GM21367 (cell line): ENCODE data around the gene FGGY.

Experiments
- ATAC-seq: cut with Tn5 transposase; IDR thresholded peaks from one replicate; pipeline ENCODE4 v1.9.1; 2021; ENCODE audit not compliant: unreplicated experiment

FGGY gene

GRCh38 chr1:59378621-59379370 lies 81.9 kb downstream of the FGGY start:
- no peak for ATAC-seq

GRCh38 chr1:59379371-59379728 lies 82.5 kb downstream of the FGGY start:
- ATAC-seq, result no peak

- no peak for ATAC-seq
Observed at GRCh38 chr1:59383963-59384362, 87.1 kb downstream of the FGGY start.

- no peak for ATAC-seq
Observed at GRCh38 chr1:59384443-59384842, 87.5 kb downstream of the FGGY start.

- no peak for ATAC-seq
Observed at GRCh38 chr1:59388191-59388590, 91.3 kb downstream of the FGGY start.

- no peak for ATAC-seq
Observed at GRCh38 chr1:59389847-59390246, 93.0 kb downstream of the FGGY start.

GRCh38 chr1:59390307-59390706 lies 93.4 kb downstream of the FGGY start:
- no peak for ATAC-seq

- no peak for ATAC-seq
Observed at GRCh38 chr1:59391212-59392179, 94.6 kb downstream of the FGGY start.

GRCh38 chr1:59393211-59394180 lies 96.6 kb downstream of the FGGY start:
- ATAC-seq, result no peak

- ATAC-seq, result no peak
Observed at GRCh38 chr1:59394706-59395425, 98.0 kb downstream of the FGGY start.

- ATAC-seq, result no peak
Observed at GRCh38 chr1:59396387-59396786, 99.5 kb downstream of the FGGY start.

GRCh38 chr1:59397139-59397858 lies 100.4 kb downstream of the FGGY start:
- no peak for ATAC-seq

GRCh38 chr1:59399642-59400041 lies 102.7 kb downstream of the FGGY start:
- no peak for ATAC-seq

- ATAC-seq, result no peak
Observed at GRCh38 chr1:59401581-59401980, 104.7 kb downstream of the FGGY start.

GRCh38 chr1:59404796-59405195 lies 107.9 kb downstream of the FGGY start:
- ATAC-seq, result no peak

- ATAC-seq, result no peak
Observed at GRCh38 chr1:59406437-59407164, 109.7 kb downstream of the FGGY start.

- ATAC-seq, result no peak
Observed at GRCh38 chr1:59408608-59409240, 111.8 kb downstream of the FGGY start.

GRCh38 chr1:59409549-59409948 lies 112.7 kb downstream of the FGGY start:
- ATAC-seq, result no peak

GRCh38 chr1:59409986-59410385 lies 113.1 kb downstream of the FGGY start:
- no peak for ATAC-seq
